Fibroblast of peridontal ligament (primary cell): ENCODE measurements around the gene NSUN3.
A peak's percentile ranks its signal among the peaks of the same experiment; 100 is the strongest.

ENCODE experiments used
- DNase-seq: peaks from one replicate; pipeline ENCODE4 v3.0.0-alpha.2; 2010; ENCODE audit errors: extremely low read depth

NSUN3 gene

DNA sequence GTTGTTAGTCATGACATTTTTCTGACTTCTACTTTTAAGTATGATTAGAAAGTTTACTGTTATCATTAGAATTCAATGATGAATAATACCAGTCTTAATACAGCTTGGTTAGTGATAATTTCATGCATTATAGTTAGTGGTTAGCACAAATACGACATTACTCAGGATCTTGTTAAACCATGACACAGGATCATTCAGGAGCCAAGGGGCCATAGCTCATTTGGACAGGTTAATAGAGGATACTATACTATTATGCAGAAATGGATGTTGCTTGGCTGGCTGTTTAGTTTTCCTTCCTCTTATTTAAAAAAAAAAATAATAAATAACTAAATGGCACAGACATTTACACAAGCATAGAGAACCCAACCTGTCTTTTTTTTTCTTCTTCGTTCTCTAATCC, 55.5 kb downstream of the NSUN3 start:
- no peak for DNase-seq

DNA sequence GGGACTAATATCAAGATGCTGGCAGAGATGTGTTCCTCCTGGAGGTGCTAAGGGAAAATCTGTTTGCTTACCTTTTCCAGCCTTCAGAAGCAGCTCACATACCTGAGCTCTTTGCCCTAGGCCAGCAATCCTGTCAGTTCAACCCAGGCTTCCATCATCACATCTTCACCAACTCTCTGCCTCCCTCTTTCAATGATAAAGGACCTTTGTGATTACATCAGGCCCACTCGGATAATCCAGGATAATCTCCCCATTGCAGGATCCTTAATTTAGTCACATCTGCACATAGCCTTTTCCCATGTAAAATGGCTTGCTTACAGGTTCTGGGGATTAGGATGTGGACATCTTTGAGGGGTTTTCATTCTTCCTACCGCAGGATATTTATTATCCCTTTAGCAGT, 58.3 kb downstream of the NSUN3 start:
- no peak for DNase-seq

DNA sequence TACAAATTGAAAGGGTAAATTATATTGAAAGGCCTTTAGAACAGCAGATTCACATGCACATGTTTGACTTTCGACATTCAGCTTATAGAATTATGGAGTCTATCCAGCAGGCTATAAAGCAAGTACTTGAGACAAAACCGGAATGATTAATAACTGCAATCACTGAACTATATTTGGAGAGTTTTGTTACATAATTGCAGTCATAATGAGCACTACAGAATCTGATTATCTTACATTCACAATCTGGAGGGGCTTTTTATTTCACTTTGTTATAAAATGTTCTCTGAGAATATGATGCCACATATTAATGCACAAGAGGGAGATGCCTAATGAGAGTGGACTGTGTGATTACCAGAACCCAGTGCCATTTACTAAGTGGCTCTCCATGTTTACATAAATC, 64.3 kb downstream of the NSUN3 start:
- no peak for DNase-seq

DNA sequence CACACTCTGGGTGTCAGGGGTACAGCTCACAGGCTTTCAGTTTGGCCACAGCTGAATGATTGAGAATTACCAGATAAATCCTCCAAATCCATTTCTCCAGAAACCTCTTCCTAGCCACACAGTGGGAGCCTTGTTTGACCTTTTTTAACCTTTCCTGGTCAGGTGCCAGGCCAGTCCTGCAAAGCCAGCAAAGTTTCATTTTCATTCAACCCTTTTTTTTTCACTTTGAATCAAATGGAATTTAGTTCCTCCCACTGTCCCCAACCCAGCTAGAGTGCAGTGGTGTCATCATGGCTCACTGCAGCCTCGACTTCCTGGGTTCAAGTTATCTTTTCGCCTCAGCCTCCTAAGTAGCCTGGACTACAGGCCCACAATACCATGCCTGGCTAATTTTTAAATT, 67.8 kb downstream of the NSUN3 start:
- no peak for DNase-seq

DNA sequence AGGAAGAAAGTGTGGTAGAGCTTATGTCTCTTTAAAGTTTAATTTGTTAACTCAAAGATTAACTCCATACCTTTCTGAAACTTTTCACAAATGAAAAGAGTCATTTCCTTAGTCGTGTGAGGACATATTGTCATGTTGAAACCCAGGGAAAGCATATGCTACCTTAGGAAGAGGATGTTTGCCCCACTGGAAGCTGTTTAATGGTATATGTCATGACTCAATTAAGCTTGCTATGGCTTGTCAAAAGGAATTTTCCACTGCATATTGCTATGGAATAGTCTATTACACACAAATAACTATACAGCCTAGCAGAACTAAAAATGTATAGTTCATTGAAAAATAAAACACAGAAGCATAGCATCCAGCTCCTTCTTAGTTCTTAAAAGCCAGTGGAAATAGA, 69.9 kb downstream of the NSUN3 start:
- DNase-seq: no peak

DNA sequence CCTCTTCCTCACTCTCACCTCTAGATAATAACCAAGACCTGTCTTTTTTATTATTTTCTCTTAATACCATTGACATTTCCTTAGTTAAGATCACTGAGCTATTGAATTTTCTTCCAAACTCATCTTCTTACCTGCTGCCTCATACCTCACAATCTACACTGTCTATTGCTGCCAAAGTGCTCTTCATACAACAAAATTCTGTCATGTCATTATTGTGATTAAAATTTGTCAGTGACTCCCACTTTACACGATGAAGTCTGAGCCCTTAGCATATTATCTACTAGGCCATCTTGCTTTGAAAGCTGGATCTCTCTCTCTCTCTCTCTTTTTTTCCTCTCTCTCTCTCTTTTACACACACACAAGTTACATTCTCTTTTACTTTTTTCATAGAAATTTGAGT, 73.3 kb downstream of the NSUN3 start:
- DNase-seq: no peak

DNA sequence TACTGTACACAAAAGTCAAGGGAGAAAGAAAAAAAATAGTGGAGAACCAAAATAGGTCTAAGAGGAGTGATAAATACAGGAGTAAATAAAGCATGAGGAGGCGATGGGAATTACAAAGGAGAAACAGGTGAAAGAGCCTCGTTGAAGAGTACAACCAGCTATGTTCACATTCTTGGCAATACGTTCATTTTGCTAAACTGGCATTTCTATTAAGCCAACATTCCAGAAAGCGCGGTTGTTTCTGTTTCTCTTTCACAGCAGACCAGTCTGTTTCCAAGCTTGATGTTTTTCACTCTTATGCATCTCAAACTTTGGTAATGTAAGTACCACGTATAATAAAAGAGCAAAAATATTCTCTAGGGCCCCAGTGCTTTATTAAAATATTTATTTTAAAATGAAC, 74.5 kb downstream of the NSUN3 start:
- DNase-seq: peak; percentile 12

DNA sequence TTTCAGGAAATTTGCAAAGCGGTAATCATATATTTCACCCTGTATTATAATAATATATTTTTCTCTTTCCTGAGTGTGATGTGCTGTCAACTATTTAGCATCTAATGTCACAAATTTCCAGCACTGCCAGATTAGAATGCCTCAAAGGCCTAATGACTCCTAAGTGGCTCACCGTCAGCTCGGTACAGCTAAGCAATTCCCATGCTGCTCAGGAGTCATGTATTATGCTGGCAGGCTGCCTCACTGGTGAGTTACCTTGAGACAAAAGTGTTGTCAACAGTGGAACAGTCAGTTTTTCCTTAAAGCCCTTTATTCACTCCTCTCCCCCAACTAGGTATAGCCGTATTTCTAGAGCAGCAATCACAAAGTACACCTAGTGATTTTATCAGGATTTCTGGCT, 83.6 kb downstream of the NSUN3 start:
- DNase-seq: no peak

DNA sequence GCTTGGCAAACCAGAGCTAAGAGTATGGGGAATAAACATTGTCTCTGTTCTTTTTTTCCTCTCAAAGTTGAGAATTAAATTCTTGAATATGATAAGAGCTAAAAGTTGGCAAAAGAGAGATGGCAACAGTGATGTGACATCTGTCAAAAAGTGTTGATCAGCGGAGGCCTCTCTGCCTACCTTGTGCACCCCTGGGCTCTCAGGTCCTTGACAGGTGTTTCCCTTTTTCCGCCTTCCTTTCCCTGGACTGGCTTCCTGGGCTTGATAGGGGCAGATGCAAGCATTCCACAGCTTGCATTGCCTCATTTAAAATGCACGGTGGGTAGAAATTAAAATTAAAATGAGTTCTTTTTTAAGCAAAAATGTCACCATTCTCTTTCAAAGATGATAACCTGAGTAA, 84.2 kb downstream of the NSUN3 start:
- no peak for DNase-seq

DNA sequence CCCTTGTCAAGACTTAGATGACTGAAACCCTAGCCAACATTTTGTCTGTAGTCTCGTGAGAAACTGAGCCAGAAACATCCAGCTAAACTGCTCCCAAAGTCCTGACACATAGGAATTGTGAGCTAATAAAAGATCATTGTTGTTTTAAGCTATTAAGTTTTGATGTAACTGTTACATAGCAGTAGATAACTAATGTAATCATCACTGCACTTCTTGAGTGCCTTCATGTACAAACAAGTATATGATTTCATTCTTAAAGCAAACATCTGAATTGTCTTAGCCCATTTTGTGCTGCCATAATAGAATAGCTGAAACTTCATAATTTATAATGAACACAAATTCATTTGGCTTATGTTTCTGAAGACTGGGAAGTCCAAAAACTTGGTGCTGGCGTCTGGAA, 87.3 kb downstream of the NSUN3 start:
- DNase-seq: no peak

DNA sequence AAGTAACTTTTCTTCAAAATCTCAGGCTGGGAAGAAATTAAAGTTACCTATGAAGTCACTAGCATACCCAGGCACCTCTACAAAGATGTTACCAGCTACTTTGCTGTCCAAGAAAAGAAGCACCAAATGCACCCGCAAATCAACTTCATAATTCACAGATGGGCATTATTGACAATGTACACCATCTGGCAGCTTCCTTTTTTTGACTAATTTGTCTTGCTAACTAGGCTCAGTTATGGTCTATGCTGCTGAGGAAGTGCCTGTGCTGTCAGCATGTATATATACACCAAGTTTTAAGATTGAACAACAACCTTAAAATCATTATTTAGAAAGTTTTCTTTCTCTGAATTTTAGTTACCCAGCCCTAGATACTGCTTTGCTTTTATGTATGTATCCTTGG, 93.8 kb downstream of the NSUN3 start:
- no peak for DNase-seq

DNA sequence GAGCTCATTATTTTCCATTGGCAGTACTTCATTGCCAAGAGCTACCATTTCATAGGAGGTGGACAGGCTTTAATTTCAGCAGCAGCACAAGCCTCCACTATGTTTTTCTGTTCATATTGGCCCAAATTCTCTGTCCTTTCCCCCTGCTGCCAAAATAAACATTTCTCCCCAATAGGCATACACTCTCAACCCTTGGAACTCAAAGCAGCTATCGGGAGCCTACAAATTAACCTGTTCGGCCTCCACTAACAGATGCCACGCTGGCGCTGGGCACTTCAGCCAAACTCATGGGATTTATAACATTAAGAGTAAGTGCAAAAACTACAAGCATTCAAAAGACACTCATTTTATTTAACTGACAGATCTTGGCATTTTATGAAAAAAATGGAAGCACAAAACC, 95.7 kb downstream of the NSUN3 start:
- DNase-seq: no peak

DNA sequence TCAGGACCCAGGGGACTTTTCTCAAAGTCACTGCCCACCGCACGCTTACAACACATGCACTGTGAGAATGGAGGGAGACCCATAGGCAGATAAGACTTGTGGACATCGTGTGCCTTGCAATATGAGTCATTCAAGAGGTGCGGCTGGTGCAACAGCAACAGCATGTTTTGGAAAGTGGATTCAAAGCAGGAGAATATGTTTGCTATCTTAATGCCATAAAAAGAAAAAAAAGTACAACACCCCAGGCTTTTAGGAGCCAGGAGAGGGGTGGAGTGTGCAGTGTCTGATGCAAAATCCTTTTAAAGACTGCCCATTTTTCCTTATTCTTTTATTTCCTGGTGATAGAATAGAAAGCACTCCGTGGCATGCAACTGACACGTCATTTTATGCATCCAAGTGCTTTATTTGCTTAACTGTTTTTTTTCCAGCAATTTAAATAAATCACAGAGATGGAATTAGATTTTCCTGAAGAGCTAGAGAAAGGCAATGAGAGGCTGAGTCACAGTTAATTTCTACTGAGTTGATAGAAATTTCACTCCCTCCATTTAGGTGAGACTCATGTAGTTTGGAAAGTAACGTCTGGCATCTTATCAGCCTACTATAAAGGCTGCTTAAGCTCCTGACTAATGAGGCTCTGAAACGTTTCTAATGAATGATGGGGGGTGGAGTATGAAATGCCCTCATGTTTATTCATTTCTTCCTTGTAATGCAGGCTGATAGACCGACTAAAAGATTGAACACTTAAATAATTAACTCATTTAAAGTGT, 96.4 kb downstream of the NSUN3 start:
- DNase-seq: no peak

DNA sequence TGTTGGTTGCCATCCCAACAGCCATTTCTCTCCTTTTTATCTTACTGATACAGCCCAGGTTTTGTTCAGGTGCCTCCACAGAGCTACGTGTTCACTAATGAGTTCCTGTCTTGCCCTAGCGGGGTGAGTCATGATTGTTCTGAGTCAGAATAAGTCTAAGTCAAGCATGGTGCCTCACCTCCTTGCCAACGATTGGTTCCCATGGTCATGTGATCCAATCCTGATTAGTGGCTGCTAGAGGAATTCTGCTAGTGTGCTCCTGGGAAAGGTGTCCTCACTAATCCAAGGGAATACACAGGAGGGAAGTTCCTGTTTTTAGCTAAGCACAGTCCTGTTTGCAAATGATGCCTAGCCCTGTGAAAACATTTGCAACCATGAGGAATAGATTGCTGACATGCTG, 99.8 kb downstream of the NSUN3 start:
- no peak for DNase-seq

DNA sequence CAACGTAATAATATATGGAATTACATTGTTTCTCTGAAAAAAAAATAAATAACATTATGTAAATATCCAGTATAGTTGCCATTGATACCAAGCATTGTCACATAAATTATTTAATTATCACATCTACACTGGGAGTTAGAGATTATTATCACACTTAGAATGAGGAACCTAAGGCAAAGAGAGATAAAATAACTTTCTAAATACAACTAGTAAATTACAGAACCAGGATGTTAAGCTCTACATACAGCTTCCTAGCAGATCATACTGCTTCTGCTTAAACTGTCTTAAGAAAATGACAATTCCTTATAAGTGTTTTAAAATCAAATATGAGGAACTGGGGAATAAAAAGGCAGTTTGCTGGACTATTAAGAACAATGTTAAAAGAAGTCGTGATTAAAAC, 104.5 kb downstream of the NSUN3 start:
- DNase-seq: no peak

DNA sequence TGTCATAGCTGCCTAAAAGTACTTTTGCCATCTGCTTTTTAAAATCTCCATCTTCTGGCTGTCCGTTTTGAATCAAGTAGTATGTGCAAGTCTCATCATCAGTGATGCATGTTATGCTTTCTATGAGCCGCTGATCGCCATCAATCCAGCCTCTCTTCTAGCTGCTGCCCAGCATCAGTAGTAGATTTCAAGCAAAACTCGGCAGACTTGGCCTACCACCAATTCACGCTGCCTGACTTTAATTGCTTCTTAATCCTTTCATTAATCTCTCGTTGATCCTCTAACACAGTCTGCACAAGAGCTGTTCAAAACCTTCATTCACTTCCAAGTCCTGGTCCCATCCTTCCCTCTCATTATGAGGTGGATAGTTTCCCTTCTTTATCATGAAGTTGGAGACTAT, 104.9 kb downstream of the NSUN3 start:
- no peak for DNase-seq

DNA sequence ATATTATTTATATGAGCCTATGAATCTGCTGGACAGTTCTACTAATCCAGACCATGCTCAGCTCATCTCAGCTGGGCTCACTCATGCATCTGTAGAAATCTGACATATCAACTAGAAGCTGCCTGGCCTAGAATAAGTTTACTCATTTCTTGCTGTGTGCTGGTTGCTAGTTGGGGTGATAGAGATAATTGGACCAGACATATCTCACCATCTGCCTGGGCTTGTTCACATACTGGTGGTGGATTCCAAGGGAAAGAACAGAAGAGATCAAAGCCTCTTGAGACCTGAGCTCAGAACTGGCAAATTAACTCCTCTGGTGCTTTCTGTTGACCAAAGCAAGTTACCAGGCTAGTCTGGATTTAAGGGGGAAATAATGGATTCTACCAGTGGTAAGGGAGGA, 109.1 kb downstream of the NSUN3 start:
- DNase-seq: no peak

DNA sequence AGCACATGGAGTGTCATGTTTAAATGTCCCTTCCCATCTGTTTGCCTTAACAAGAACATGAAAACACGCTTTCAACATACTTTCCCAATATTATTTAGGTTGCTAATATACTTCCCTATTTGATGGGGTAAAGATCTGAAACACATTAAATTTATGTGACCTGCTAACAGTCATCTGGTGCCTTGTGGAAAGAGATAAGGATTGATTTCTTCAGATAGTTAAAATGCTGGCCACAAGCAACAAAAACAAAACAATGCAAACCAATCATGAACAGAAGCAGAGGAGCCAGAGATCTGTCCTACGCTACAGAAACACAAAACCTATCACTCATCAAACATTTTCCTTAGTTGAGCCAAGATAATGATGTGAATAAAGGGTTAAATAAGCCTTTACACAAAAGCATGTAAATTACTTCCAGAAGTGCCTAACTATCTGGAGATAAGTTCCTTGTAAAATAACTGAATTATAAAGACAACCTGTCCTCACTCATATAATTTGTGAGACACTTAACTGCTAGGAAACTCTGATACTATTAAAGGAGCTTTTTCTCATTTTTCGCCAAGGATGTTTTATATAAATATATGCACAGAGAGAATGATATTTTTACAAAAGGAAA, 109.9 kb downstream of the NSUN3 start:
- no peak for DNase-seq

DNA sequence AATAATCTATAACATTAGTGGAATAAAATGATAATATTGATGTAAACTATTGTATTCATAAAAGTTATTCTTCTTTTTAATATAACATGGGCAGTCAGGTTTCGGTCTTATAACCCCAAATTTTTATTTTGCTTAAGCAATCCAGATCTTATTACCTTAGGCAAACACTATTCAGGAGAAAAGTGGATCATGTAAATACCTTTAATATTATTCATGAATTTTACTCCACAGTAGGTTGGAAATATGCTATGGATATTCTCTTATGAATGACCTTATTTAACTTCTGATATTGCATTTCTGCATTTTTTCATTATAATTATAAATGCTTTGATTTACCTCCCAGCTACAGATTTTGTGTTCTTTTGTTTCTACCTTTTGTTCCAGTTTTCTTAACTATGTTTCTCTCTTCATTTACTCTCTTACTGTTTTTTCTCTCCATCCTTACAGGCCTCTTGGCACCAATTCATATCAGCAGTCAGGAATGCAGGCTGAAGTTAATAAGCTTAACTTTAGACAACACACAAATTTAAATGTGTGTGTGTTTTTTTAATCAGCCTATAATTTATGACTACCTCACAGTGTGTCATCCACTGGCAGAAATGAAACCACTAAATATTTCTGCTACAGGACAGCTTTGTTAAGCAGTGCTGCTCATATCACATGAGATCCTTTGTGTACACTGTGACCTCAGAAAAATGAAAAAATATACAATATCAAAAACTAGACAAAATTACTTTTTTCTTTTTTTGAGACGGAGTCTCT, 111.0 kb downstream of the NSUN3 start:
- no peak for DNase-seq

DNA sequence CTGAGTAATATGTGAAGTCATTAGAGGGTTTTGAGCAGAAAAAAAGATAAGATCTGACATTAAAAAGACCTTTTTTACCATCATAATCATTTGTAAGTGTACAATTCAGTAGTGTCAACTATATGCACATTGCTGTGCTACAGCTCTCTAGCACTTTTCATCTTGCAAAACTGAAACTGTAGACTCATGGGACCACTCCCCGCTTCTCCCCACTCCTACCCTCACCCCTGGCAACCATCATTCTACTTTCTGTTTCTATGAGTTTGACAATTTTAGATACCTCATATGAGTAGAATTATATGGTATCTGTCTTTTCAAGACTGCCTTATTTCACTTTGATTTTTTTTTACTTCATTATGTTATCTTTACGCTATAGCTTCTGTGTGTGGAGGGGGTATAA, 112.8 kb downstream of the NSUN3 start:
- DNase-seq: no peak

DNA sequence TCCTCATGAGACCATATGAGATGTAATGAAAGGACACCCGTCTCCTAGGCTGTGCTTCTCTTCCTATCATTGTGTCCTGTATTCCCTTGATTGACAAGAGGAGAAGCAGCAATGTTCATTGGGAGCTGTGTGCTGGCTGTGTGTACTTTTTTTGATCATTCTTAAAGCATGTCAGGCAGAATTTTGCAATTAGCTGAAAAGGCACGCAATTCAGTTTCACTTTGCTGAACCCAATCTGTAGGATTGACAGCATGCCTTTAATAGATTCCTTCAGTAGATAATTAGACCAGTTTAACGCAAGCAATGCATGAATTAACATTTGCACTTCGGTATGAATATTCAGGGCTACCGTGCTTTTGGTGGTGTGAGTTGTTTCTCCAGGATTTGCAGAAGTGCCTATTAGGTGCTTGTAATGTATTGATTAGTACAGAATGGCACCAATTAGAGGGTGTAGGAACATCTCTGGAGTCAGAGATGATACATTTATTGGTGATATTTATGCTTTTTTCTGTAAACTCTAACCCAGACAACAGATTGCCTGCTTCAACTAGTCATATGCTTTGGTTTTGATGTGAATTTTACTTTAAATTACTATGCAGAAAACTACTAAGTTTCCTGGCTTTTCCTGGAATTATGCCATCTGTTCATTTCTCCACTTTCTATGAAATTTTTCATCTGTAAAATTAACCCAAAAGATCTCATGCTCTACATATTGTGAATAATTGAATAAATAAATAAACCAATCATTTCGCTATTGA, 114.3 kb downstream of the NSUN3 start:
- no peak for DNase-seq
